Measurements from ENCODE around the gene KIF5B.
"Not testable (repeated sequence)": the region's sequence is repeated elsewhere in the genome, so short reads cannot be mapped to it uniquely, and the experiment has no call there.

Gene KIF5B

GRCh38 chr10:32056136-32057035 is at the start of gene KIF5B:
Gene KIF5B (minus strand): TSS chr10:32056425. CDS start chr10:32055973, 452 bp downstream.
- DNase-seq, result peak; percentile 91
- H3K27ac Mint-ChIP-seq, result peak within 1 kb of the TSS; percentile 99
- H3K4me3 Mint-ChIP-seq, result peak within 1 kb of the TSS; percentile 99
- peaks cover 8% of the 10 kb centered on the region for H3K27me3 Mint-ChIP-seq (ENCODE audit: low read depth, poor library complexity)
- peaks cover 65% of the 10 kb centered on the region for H3K4me1 Mint-ChIP-seq
- TF ChIP-seq, protein P1, sequence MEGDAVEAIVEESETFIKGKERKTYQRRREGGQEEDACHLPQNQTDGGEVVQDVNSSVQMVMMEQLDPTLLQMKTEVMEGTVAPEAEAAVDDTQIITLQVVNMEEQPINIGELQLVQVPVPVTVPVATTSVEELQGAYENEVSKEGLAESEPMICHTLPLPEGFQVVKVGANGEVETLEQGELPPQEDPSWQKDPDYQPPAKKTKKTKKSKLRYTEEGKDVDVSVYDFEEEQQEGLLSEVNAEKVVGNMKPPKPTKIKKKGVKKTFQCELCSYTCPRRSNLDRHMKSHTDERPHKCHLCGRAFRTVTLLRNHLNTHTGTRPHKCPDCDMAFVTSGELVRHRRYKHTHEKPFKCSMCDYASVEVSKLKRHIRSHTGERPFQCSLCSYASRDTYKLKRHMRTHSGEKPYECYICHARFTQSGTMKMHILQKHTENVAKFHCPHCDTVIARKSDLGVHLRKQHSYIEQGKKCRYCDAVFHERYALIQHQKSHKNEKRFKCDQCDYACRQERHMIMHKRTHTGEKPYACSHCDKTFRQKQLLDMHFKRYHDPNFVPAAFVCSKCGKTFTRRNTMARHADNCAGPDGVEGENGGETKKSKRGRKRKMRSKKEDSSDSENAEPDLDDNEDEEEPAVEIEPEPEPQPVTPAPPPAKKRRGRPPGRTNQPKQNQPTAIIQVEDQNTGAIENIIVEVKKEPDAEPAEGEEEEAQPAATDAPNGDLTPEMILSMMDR (IDR thresholded peaks at IDR 0.05), result no peak
- no peaks in the 10 kb centered on the region for H3K36me3 Mint-ChIP-seq (ENCODE audit: low read depth)
- no peaks in the 10 kb centered on the region for H3K9me3 Mint-ChIP-seq

GRCh38 chr10:32105782-32106382 is 49.7 kb upstream of the KIF5B start:
- Mint-ChIP-seq H3K36me3 (ENCODE audit: low read depth) (no peaks in the 10 kb centered on the region), H3K27me3 (ENCODE audit: low read depth, poor library complexity) (peaks cover 6% of the 10 kb centered on the region), H3K9me3 (peaks cover 3% of the 10 kb centered on the region), H3K4me1 (peaks cover 13% of the 10 kb centered on the region), H3K27ac (no peak overlapping the region), H3K4me3 (no peak overlapping the region)
- no peak for DNase-seq
- TF ChIP-seq, protein P1 (IDR thresholded peaks at IDR 0.05), result no peak

GRCh38 chr10:32104622-32105509 is 48.6 kb upstream of the KIF5B start:
- no peak for DNase-seq
- H3K4me1 Mint-ChIP-seq, result peaks cover 17% of the 10 kb centered on the region
- H3K27me3 Mint-ChIP-seq (ENCODE audit: low read depth, poor library complexity), result peaks cover 6% of the 10 kb centered on the region
- no peak overlapping the region for H3K27ac Mint-ChIP-seq
- TF ChIP-seq, protein P1 (IDR thresholded peaks at IDR 0.05), result no peak
- H3K36me3 Mint-ChIP-seq (ENCODE audit: low read depth), result no peaks in the 10 kb centered on the region
- no peak overlapping the region for H3K4me3 Mint-ChIP-seq
- peaks cover 3% of the 10 kb centered on the region for H3K9me3 Mint-ChIP-seq

- Mint-ChIP-seq H3K4me3 (no peak overlapping the region), H3K9me3 (peaks cover 9% of the 10 kb centered on the region), H3K36me3 (ENCODE audit: low read depth) (peaks cover under 1% of the 10 kb centered on the region), H3K27me3 (ENCODE audit: low read depth, poor library complexity) (peaks cover 6% of the 10 kb centered on the region), H3K27ac (no peak overlapping the region), H3K4me1 (peaks cover 17% of the 10 kb centered on the region)
- DNase-seq, result no peak
- TF ChIP-seq, protein P1 (IDR thresholded peaks at IDR 0.05), result no peak
Measured at GRCh38 chr10:32104181-32104580, 48.0 kb upstream of the KIF5B start.

DNA sequence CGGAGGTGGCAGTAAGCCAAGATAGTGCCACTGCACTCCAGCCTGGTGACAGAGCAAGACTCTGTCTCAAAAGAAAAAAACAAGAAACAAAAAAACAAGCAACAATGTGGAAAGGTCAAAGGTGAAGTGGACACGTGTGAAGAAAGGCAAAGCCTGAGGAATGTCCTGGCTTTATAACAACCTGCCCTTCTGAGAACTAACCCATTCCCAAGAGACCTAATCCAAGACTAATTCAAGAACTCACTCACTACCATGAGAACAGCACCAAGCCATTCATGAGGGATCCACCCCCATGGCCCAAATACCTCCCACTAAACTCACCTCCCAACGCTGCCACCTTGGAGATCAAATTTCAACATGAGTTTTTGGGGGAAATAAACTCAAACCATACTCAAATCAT is 47.5 kb upstream of the KIF5B start:
- DNase-seq, result no peak
- Mint-ChIP-seq H3K27ac (peak overlapping the region; percentile 30), H3K4me1 (peaks cover 17% of the 10 kb centered on the region), H3K27me3 (ENCODE audit: low read depth, poor library complexity) (peaks cover 5% of the 10 kb centered on the region), H3K36me3 (ENCODE audit: low read depth) (peaks cover 5% of the 10 kb centered on the region), H3K9me3 (peaks cover 12% of the 10 kb centered on the region), H3K4me3 (no peak overlapping the region)
- TF ChIP-seq, protein P1 (IDR thresholded peaks at IDR 0.05), result no peak

DNA sequence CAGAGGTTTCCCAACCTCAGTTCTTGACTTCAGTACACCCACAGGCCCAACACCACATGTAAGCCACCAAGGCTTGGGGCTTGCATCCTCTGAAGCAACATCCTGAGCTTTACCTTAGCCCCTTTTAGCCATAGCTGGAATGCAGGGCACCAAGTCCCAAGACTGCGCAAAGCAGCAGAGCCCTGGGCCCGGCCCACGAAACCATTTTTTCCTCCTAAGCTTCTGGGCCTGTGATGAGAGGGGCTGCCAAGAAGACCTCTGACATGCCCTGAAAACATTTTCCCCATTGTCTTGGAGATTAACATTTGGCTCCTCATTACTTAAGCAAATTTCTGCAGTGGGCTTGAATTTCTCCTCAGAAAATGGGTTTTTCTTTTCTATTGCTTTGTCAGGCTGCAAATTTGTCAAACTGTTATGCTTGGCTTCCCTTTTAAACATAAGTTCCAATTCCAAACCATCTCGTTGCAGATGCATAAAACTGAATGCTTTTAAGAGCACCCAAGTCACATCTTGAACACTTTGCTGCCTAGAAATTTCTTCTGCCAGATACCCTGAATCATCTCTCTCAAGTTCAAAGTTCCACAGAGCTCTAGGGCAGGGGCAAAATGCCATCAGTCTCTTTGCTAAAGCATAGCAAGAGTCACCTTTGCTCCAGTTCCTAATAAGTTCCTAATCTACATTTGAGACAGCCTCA is 42.5 kb upstream of the KIF5B start:
- not testable (repeated sequence) for DNase-seq; H3K27me3 Mint-ChIP-seq (ENCODE audit: low read depth, poor library complexity); H3K4me3 Mint-ChIP-seq; H3K27ac Mint-ChIP-seq; H3K36me3 Mint-ChIP-seq (ENCODE audit: low read depth)
- peaks cover 28% of the 10 kb centered on the region for H3K4me1 Mint-ChIP-seq
- peaks cover 34% of the 10 kb centered on the region for H3K9me3 Mint-ChIP-seq

Data from nephron progenitor cell (in vitro differentiated cells).